Muscle layer of duodenum (tissue), 2 donors: ENCODE data around the gene IREB2.

ENCODE experiments used
- H3K27ac ChIP-seq: one replicate; pipeline ENCODE4 v1.7.0; 2013; ENCODE audit warnings: mild to moderate bottlenecking, low read length
- H3K27me3 ChIP-seq: one replicate; pipeline ENCODE4 v1.7.0; 2013; ENCODE audit warnings: low read depth, mild to moderate bottlenecking, control low read depth, low read length
- H3K36me3 ChIP-seq, 2 donors: one replicate each; pipeline ENCODE4 v1.7.0; 2013; ENCODE audit warnings: low read length in 2 of 2, control low read depth in 1 of 2, mild to moderate bottlenecking in 1 of 2; ENCODE audit not compliant: insufficient read depth in 2 of 2, control insufficient read depth in 1 of 2
- H3K4me1 ChIP-seq, 2 donors: one replicate each; pipeline ENCODE4 v1.7.0; 2013; ENCODE audit warnings: low read length in 2 of 2, mild to moderate bottlenecking in 2 of 2, control low read depth in 1 of 2, moderate library complexity in 1 of 2; ENCODE audit not compliant: insufficient read depth in 2 of 2, control insufficient read depth in 1 of 2
- H3K4me3 ChIP-seq, 2 donors: one replicate each; pipeline ENCODE4 v1.7.0; 2013; ENCODE audit warnings: low read length in 2 of 2, low read depth in 1 of 2, mild to moderate bottlenecking in 1 of 2
- H3K9me3 ChIP-seq, 2 donors: one replicate each; pipeline ENCODE4 v1.7.0; 2013; ENCODE audit warnings: low read length in 2 of 2, control low read depth in 1 of 2, mild to moderate bottlenecking in 1 of 2; ENCODE audit not compliant: control insufficient read depth in 1 of 2
- donor health status: healthy.

IREB2 gene

GRCh38 chr15:78453447-78453846 lies 15.4 kb downstream of the IREB2 start:
- Histone ChIP-seq H3K27me3 (no peaks in the 10 kb centered on the region), H3K9me3 (no peaks in the 10 kb centered on the region), H3K4me1 (peaks cover 18 to 44% of the 10 kb centered on the region in 2 donors), H3K4me3 (no peak overlapping the region), H3K27ac (no peak overlapping the region), H3K36me3 (no peaks in the 10 kb centered on the region)

- H3K9me3 ChIP-seq: no peaks in the 10 kb centered on the region
- peaks cover 18 to 33% of the 10 kb centered on the region in 2 donors for H3K4me1 ChIP-seq
- no peak overlapping the region for H3K4me3 ChIP-seq
- H3K36me3 ChIP-seq: peaks cover 0 to 4% of the 10 kb centered on the region in 2 donors
- no peak overlapping the region for H3K27ac ChIP-seq
- no peaks in the 10 kb centered on the region for H3K27me3 ChIP-seq
Observed at GRCh38 chr15:78454992-78455391, 17.0 kb downstream of the IREB2 start.

GRCh38 chr15:78455749-78456148 lies 17.7 kb downstream of the IREB2 start:
- Histone ChIP-seq H3K27me3 (no peaks in the 10 kb centered on the region), H3K9me3 (no peaks in the 10 kb centered on the region), H3K4me1 (peaks cover 18 to 31% of the 10 kb centered on the region in 2 donors), H3K27ac (no peak overlapping the region), H3K4me3 (no peak overlapping the region), H3K36me3 (peaks cover 0 to 4% of the 10 kb centered on the region in 2 donors)

GRCh38 chr15:78456426-78456825 lies 18.4 kb downstream of the IREB2 start:
- Histone ChIP-seq H3K27ac (no peak overlapping the region), H3K9me3 (no peaks in the 10 kb centered on the region), H3K27me3 (no peaks in the 10 kb centered on the region), H3K4me1 (peaks cover 18 to 37% of the 10 kb centered on the region in 2 donors), H3K36me3 (peaks cover 0 to 4% of the 10 kb centered on the region in 2 donors), H3K4me3 (no peak overlapping the region)

- H3K4me3 ChIP-seq: no peak overlapping the region
- H3K36me3 ChIP-seq: peaks cover 0 to 4% of the 10 kb centered on the region in 2 donors
- no peaks in the 10 kb centered on the region for H3K27me3 ChIP-seq
- H3K4me1 ChIP-seq: peaks cover 18 to 41% of the 10 kb centered on the region in 2 donors
- H3K27ac ChIP-seq: no peak overlapping the region
- no peaks in the 10 kb centered on the region for H3K9me3 ChIP-seq
Observed at GRCh38 chr15:78457101-78457500, 19.1 kb downstream of the IREB2 start.

- Histone ChIP-seq H3K36me3 (peaks cover 22 to 26% of the 10 kb centered on the region in 2 donors), H3K4me3 (no peak overlapping the region), H3K9me3 (no peaks in the 10 kb centered on the region), H3K27me3 (no peaks in the 10 kb centered on the region), H3K27ac (no peak overlapping the region), H3K4me1 (peaks cover 8 to 24% of the 10 kb centered on the region in 2 donors)
Observed at GRCh38 chr15:78460737-78461136, 22.7 kb downstream of the IREB2 start.

GRCh38 chr15:78461171-78461888 lies 23.3 kb downstream of the IREB2 start:
- Histone ChIP-seq H3K4me1 (peaks cover 8 to 18% of the 10 kb centered on the region in 2 donors), H3K27me3 (no peaks in the 10 kb centered on the region), H3K9me3 (no peaks in the 10 kb centered on the region), H3K4me3 (no peak overlapping the region), H3K27ac (no peak overlapping the region), H3K36me3 (peaks cover 26 to 30% of the 10 kb centered on the region in 2 donors)

GRCh38 chr15:78469031-78469430 lies 31.0 kb downstream of the IREB2 start:
- Histone ChIP-seq H3K36me3 (peaks cover 53 to 76% of the 10 kb centered on the region in 2 donors), H3K4me1 (no peaks in the 10 kb centered on the region), H3K9me3 (no peaks in the 10 kb centered on the region), H3K27ac (no peak overlapping the region), H3K4me3 (no peak overlapping the region), H3K27me3 (no peaks in the 10 kb centered on the region)

GRCh38 chr15:78477295-78477694 lies 39.3 kb downstream of the IREB2 start:
- Histone ChIP-seq H3K36me3 (peaks cover 36 to 47% of the 10 kb centered on the region in 2 donors), H3K4me1 (no peaks in the 10 kb centered on the region), H3K4me3 (no peak overlapping the region), H3K9me3 (no peaks in the 10 kb centered on the region), H3K27me3 (no peaks in the 10 kb centered on the region), H3K27ac (no peak overlapping the region)

GRCh38 chr15:78479650-78480049 lies 41.6 kb downstream of the IREB2 start:
- Histone ChIP-seq H3K27ac (no peak overlapping the region), H3K9me3 (no peaks in the 10 kb centered on the region), H3K4me3 (no peak overlapping the region), H3K4me1 (no peaks in the 10 kb centered on the region), H3K36me3 (peaks cover 37 to 43% of the 10 kb centered on the region in 2 donors), H3K27me3 (no peaks in the 10 kb centered on the region)

GRCh38 chr15:78481917-78482316 lies 43.9 kb downstream of the IREB2 start:
- Histone ChIP-seq H3K36me3 (peaks cover 40 to 51% of the 10 kb centered on the region in 2 donors), H3K4me1 (no peaks in the 10 kb centered on the region), H3K27ac (no peak overlapping the region), H3K27me3 (no peaks in the 10 kb centered on the region), H3K9me3 (no peaks in the 10 kb centered on the region), H3K4me3 (no peak overlapping the region)

- H3K36me3 ChIP-seq: peaks cover 50 to 64% of the 10 kb centered on the region in 2 donors
- H3K27ac ChIP-seq: no peak overlapping the region
Observed at GRCh38 chr15:78492872-78493271, 54.9 kb downstream of the IREB2 start.

More at GRCh38 chr15:78492872-78493271, 54.9 kb downstream of the IREB2 start:
- Histone ChIP-seq H3K27me3 (no peaks in the 10 kb centered on the region), H3K9me3 (no peaks in the 10 kb centered on the region), H3K4me3 (no peak overlapping the region), H3K4me1 (no peaks in the 10 kb centered on the region)
